K562 (cell line): Measurements from ENCODE around the gene BLVRA. TPM values are rescaled to one million over a fixed set of nuclear protein-coding genes. Genes with fewer than 3 reads are reported as not detected.

Source experiments
- ATF4 ChIP-seq: fragments of 450-650 bp; formaldehyde crosslinking; IDR thresholded peaks from 2 replicates; pipeline ENCODE4 v1.4.0; 2022; ENCODE audit warnings: mild to moderate bottlenecking, moderate library complexity
- BDP1 ChIP-seq: IDR thresholded peaks from 3 replicates; pipeline ENCODE4 v1.6.1; 2011; ENCODE audit not compliant: insufficient read length, insufficient read depth
- CBX2 ChIP-seq: fragments of 200-600 bp; sonication (generic); IDR thresholded peaks from one replicate; pipeline ENCODE4 v1.6.1; 2012; ENCODE audit warnings: mild to moderate bottlenecking, low read length, inconsistent platforms; ENCODE audit not compliant: insufficient read depth, poor library complexity, severe bottlenecking
- CHD2 ChIP-seq: IDR thresholded peaks from 2 replicates; pipeline ENCODE4 v1.6.1; 2011; ENCODE audit warnings: low read depth, low read length
- CXXC5 ChIP-seq: fragments of 250-450 bp; sonication (Bioruptor Pico); IDR thresholded peaks from 2 replicates; pipeline ENCODE4 v1.8.0; 2022; ENCODE audit warnings: inconsistent platforms, mild to moderate bottlenecking, moderate library complexity
- E2F5 ChIP-seq: sonication (generic); formaldehyde crosslinking; IDR thresholded peaks from 2 replicates; pipeline ENCODE4 v1.8.0; 2022; ENCODE audit warnings: mild to moderate bottlenecking, missing genetic modification reagents
- ELF2 ChIP-seq: fragments of 250-450 bp; sonication (Bioruptor Pico); IDR thresholded peaks from 2 replicates; pipeline ENCODE4 v1.5.0; 2021; ENCODE audit warnings: mild to moderate bottlenecking
- EP400 ChIP-seq: fragments of 450-650 bp; IDR thresholded peaks from 2 replicates; pipeline ENCODE4 v1.6.1; 2017; ENCODE audit warnings: antibody characterized with exemption, mild to moderate bottlenecking, moderate library complexity
- ERF ChIP-seq: fragments of 450-650 bp; formaldehyde crosslinking; IDR thresholded peaks from 2 replicates; pipeline ENCODE4 v1.4.0; 2020; ENCODE audit warnings: mild to moderate bottlenecking, mixed read lengths
- FOS ChIP-seq: IDR thresholded peaks from 3 replicates; pipeline ENCODE4 v1.6.1; 2011; ENCODE audit not compliant: insufficient read length; ENCODE audit errors: extremely low read depth
- JUN ChIP-seq, 2 experiments: sonication (generic) in 1 of 2; formaldehyde crosslinking in 1 of 2; IDR thresholded peaks; 2 replicates each; pipeline versions ENCODE4 v1.6.1 to v1.8.0; 2012 to 2022; ENCODE audit warnings: borderline replicate concordance in 2 of 2, mild to moderate bottlenecking in 2 of 2, improper control_type of control experiment in 1 of 2, low read depth in 1 of 2, low read length in 1 of 2, missing genetic modification reagents in 1 of 2
- KLF6 ChIP-seq: fragments of 250-450 bp; sonication (Bioruptor Pico); IDR thresholded peaks from 2 replicates; pipeline ENCODE4 v1.4.0; 2020; ENCODE audit warnings: mild to moderate bottlenecking, moderate library complexity, borderline replicate concordance
- NFYB ChIP-seq: IDR thresholded peaks from 2 replicates; pipeline ENCODE4 v1.6.1; 2011; ENCODE audit warnings: mild to moderate bottlenecking, moderate library complexity; ENCODE audit not compliant: insufficient read length; ENCODE audit errors: extremely low read depth
- NR2C2 ChIP-seq, 2 experiments: fragments of 200-800 bp in 1 of 2; sonication (Bioruptor generic) in 1 of 2; sonication (generic) in 1 of 2; formaldehyde crosslinking in 1 of 2; IDR thresholded peaks; 2 replicates each; pipeline versions ENCODE4 v1.6.1 to v1.8.0; 2016 to 2022; ENCODE audit warnings: mild to moderate bottlenecking in 1 of 2, missing compliant biosample characterization in 1 of 2, missing genetic modification characterization in 1 of 2, missing genetic modification reagents in 1 of 2
- NR4A1 ChIP-seq, 2 experiments: fragments of 250-450 bp in 1 of 2; fragments of 450-650 bp in 1 of 2; sonication (Bioruptor Pico) in 1 of 2; IDR thresholded peaks; 2 replicates each; pipeline versions ENCODE4 v1.4.0 to v1.6.1; 2016 to 2020; ENCODE audit warnings: mild to moderate bottlenecking in 2 of 2, missing compliant biosample characterization in 1 of 2, missing genetic modification characterization in 1 of 2, moderate library complexity in 1 of 2
- PBX2 ChIP-seq, 2 experiments: IDR thresholded peaks in 1 of 2; conservative IDR thresholded peaks in 1 of 2; 2 replicates each; pipeline ENCODE4 v1.6.1; 2016; ENCODE audit warnings: low read depth in 2 of 2, mild to moderate bottlenecking in 1 of 2, missing compliant biosample characterization in 1 of 2, missing genetic modification characterization in 1 of 2, moderate library complexity in 1 of 2
- PHB2 ChIP-seq: fragments of 450-650 bp; IDR thresholded peaks from 2 replicates; pipeline ENCODE4 v1.6.1; 2017; ENCODE audit warnings: low read depth
- PTBP1 ChIP-seq: fragments of 200-400 bp; formaldehyde crosslinking; IDR thresholded peaks from 2 replicates; pipeline ENCODE4 v1.6.1; 2017; ENCODE audit warnings: low read depth, low read length
- SAFB2 ChIP-seq: fragments of 200-400 bp; formaldehyde crosslinking; IDR thresholded peaks from 2 replicates; pipeline ENCODE4 v1.6.1; 2018; ENCODE audit warnings: borderline replicate concordance, low read length, low read depth, moderate library complexity; ENCODE audit not compliant: severe bottlenecking
- SAP30 ChIP-seq: fragments of 200-600 bp; sonication (generic); IDR thresholded peaks from 2 replicates; pipeline ENCODE4 v1.6.1; 2012; ENCODE audit warnings: borderline replicate concordance, low read depth, mild to moderate bottlenecking, moderate library complexity, low read length, control low read depth, inconsistent platforms; ENCODE audit not compliant: insufficient read depth, poor library complexity, severe bottlenecking
- ZNF133 ChIP-seq: fragments of 250-450 bp; sonication (Bioruptor Pico); IDR thresholded peaks from 2 replicates; pipeline ENCODE4 v1.4.0; 2020; ENCODE audit warnings: mild to moderate bottlenecking
- ZNF184 ChIP-seq: sonication (generic); formaldehyde crosslinking; IDR thresholded peaks from 2 replicates; pipeline ENCODE4 v1.5.0; 2020; ENCODE audit warnings: missing genetic modification reagents
- polyA plus RNA-seq, 8 experiments: library from polyadenylated mRNA; depleted of rRNA in 4 of 8; stranded (reverse) in 5 of 8; unstranded in 3 of 8; fragments of >200 nt; fragmentation: Nextera tagmentation in 2 of 8; fragmentation: Illumina TruSeq in 1 of 8; extraction: Ambion mirVana in 2 of 8; extraction: Trizol in 1 of 8; gene quantifications; 2 replicates each; pipeline versions ENCODE4 v1.2.1 to v1.2.3, GENCODE V29; 2011 to 2014; ENCODE audit warnings: inconsistent platforms in 1 of 8, missing spikeins in 1 of 8
- total RNA-seq, 7 experiments: library from RNA; depleted of rRNA in 6 of 7; stranded (reverse); fragments of >200 nt in 6 of 7; fragmentation: Illumina TruSeq in 2 of 7; extraction: Trizol in 2 of 7; gene quantifications; 2 replicates each; pipeline versions ENCODE4 v1.2.1 to v1.2.3, GENCODE V29; 2011 to 2021; ENCODE audit warnings: low replicate concordance in 1 of 7

The BLVRA gene
- total and polyA plus RNA-seq, 9 of the 15 experiments (the other 6 are each of a cell fraction or from before 2014, with no cell fraction given) = 48.5 to 147 (median 61.5) TPM

GRCh38 chr7:43758822-43759683, 573 bp downstream of the BLVRA start (continued):
- TF ChIP-seq ATF4 (CRISPR knock-in tag) (no peak), FOS (no peak), EP400 (no peak), CHD2 (no peak), E2F5 (CRISPR knock-in tag) (no peak), ZNF133 (CRISPR knock-in tag) (no peak), PTBP1 (no peak), NFYB (no peak), ELF2 (CRISPR knock-in tag) (no peak), PBX2 (CRISPR knock-in tag; IDR thresholded peaks at IDR 0.05; ENCODE audit: low read depth) (no peak), PBX2 (tag; conservative IDR thresholded peaks at IDR 0.05; ENCODE audit: low read depth) (no peak), NR4A1 (CRISPR knock-in tag; IDR thresholded peaks at IDR 0.05) (no peak), NR4A1 (tag; IDR thresholded peaks at IDR 0.05) (no peak), PHB2 (no peak), NR2C2 (CRISPR knock-in tag; IDR thresholded peaks at IDR 0.05) (0 out of 2 replicates have a peak, but pooled peaks have one; percentile 40), NR2C2 (tag; IDR thresholded peaks at IDR 0.05) (no peak), BDP1 (no peak), SAP30 (peak; percentile 75), CXXC5 (CRISPR knock-in tag) (peak; percentile 56), CBX2 (no peak), JUN (IDR thresholded peaks at IDR 0.05; ENCODE audit: borderline replicate concordance, low read depth, low read length) (no peak), JUN (CRISPR knock-in tag; IDR thresholded peaks at IDR 0.05; ENCODE audit: borderline replicate concordance) (no peak), SAFB2 (no peak), ERF (peak; percentile 62; the same call in 1 of the 2 replicates), KLF6 (CRISPR knock-in tag) (no peak), ZNF184 (CRISPR knock-in tag) (no peak)
